ENCODE results near the gene MRPL37.

- no peak for TF ChIP-seq CTCF (IDR thresholded peaks at IDR 0.05)
- TF ChIP-seq EZH2phosphoT487 (IDR thresholded peaks at IDR 0.05) = no peak
- TF ChIP-seq EZH2 (IDR thresholded peaks at IDR 0.05) = no peak
Observed at GRCh38 chr1:54153535-54154439, 46.2 kb upstream of the MRPL37 start.

Measured in neural progenitor cell (in vitro differentiated cells).